ENCODE measurements around the gene COL25A1. TPM values are rescaled to one million over a fixed set of nuclear protein-coding genes. Genes with fewer than 3 reads are reported as not detected.
"Not testable (repeated sequence)": the region's sequence is repeated elsewhere in the genome, so short reads cannot be mapped to it uniquely, and the experiment has no call there.

Gene COL25A1
- total RNA-seq, 1 donor from 2014 or later: 14.7 TPM

GRCh38 chr4:109138125-109138524 lies 164.3 kb downstream of the COL25A1 start:
- FAIRE-seq; DNase-seq (ENCODE audit: low spot score in 2 of 2): not testable (repeated sequence)

DNA sequence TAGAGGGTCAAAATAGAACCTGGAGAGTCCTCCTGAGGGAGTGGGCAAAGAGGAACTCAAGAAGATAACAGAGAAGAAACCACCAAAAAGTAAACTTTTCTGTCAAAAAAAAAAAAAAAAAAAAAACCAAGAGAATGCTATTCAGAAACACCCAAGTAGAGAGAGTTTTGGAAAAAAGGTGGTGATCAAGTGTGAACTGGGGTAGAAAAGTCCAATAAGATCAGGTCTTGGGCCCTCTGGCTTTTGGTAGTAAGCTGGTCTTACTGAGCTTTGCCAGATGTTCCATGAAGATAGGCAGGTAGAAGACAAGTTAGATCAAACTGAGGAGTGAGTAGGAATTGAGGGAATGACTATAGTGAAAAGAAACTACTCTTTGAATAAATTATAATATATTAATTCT lies 167.5 kb downstream of the COL25A1 start:
- FAIRE-seq: no peak

GRCh38 chr4:109134268-109134667 lies 168.2 kb downstream of the COL25A1 start:
- no peak for DNase-seq (ENCODE audit: low spot score in 2 of 2)
- no peak for FAIRE-seq

More for the DNA sequence above, 167.5 kb downstream of the COL25A1 start:
- no peak for DNase-seq (ENCODE audit: low spot score in 2 of 2)

GRCh38 chr4:109131559-109131958 lies 170.9 kb downstream of the COL25A1 start:
- no peak for FAIRE-seq
- no peak for DNase-seq (ENCODE audit: low spot score in 2 of 2)

DNA sequence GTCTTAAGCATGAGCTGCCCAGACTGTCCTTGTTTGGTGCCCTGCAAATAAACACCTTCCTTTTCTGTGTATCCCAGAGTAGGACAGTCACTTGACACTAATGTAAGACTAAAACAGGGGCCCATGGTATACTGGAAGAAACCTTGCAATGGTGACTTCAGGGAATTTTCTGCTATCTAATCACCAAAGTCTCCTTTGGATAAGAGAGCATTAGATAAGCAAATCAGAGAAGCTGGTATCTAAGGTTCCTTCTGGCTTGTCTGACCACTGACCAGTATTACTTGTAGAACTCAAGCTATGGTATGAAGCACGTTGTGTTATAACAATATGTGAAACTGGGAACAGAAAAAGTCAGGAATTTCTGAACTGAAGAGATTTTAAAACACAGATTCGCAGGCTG lies 173.9 kb downstream of the COL25A1 start:
- DNase-seq (ENCODE audit: low spot score in 2 of 2) (no peak), FAIRE-seq (no peak)

GRCh38 chr4:109127866-109128265 lies 174.6 kb downstream of the COL25A1 start:
- DNase-seq (ENCODE audit: low spot score in 2 of 2) (no peak), FAIRE-seq (no peak)

- DNase-seq (ENCODE audit: low spot score in 2 of 2): no peak
- no peak for FAIRE-seq
These were observed 175.6 kb downstream of the COL25A1 start for GRCh38 chr4:109126856-109127255.

DNA sequence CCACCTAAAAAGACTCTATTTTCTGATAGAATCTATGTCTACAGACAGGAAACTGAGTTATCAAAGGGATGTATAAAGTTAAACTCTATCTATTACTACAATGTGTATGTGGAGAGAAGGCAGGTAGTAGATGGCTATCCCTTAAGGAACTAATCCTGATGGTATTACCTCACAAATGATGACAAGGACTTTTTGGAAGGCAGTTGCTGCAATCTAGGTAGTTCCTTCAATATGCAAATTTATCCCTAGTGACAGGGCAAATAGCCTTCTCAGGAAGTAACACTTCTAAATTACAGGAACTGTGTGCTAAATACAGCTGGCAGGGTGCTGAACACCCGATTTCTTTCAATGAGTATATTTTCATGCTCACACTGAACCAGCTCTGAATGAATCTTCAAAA lies 177.4 kb downstream of the COL25A1 start:
- DNase-seq (ENCODE audit: low spot score in 2 of 2) (no peak), FAIRE-seq (no peak)

GRCh38 chr4:109123951-109124350 lies 178.5 kb downstream of the COL25A1 start:
- no peak for FAIRE-seq
- no peak for DNase-seq (ENCODE audit: low spot score in 2 of 2)

- no peak for FAIRE-seq
- no peak for DNase-seq (ENCODE audit: low spot score in 2 of 2)
These were observed 180.9 kb downstream of the COL25A1 start for GRCh38 chr4:109121561-109121960.

GRCh38 chr4:109119852-109120251 lies 182.6 kb downstream of the COL25A1 start:
- FAIRE-seq: no peak
- no peak for DNase-seq (ENCODE audit: low spot score in 2 of 2)

- no peak for DNase-seq (ENCODE audit: low spot score in 2 of 2)
- no peak for FAIRE-seq
These were observed 183.8 kb downstream of the COL25A1 start for GRCh38 chr4:109118635-109119034.

DNA sequence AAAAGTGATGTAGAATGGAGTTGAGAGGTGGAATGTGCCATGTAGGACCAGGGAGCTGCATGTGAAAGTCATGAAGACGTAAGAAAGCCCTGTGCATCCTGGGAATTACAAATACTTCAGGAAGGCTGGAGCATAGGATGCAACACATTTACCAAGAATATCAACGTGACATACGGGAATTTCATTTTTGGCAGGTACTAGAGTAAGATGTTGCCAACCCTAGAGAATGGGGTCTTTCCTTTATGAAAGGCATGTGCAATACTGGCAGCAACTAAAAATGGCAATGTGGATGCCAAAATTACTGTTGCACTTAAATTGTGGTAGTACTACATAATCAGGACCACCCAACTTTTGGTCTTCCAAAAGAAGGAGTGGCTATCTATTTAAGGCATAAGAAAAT lies 188.0 kb downstream of the COL25A1 start:
- DNase-seq (ENCODE audit: low spot score in 2 of 2) (no peak), FAIRE-seq (no peak)

GRCh38 chr4:109113521-109113920 lies 188.9 kb downstream of the COL25A1 start:
- FAIRE-seq (no peak), DNase-seq (ENCODE audit: low spot score in 2 of 2) (no peak)

DNA sequence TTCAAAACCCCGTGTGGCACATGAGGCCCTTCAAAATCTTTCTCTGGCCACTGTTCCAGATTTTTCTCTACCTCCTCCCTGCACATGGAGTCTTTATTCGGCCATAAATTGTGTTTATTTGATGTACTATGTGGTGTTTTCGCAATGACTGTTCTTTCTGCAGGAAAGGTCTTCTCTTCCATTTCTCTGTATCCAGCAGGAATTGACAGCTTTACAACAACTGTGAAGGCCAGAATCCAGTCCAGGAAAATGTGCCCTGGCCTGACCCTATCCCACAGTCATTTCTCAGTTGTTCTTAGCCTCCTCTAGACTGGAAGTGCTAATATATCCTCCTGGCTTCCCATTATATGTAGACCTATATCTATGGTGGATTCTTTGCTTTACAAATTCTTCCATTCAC lies 191.4 kb downstream of the COL25A1 start:
- DNase-seq (ENCODE audit: low spot score in 2 of 2): no peak

DNA sequence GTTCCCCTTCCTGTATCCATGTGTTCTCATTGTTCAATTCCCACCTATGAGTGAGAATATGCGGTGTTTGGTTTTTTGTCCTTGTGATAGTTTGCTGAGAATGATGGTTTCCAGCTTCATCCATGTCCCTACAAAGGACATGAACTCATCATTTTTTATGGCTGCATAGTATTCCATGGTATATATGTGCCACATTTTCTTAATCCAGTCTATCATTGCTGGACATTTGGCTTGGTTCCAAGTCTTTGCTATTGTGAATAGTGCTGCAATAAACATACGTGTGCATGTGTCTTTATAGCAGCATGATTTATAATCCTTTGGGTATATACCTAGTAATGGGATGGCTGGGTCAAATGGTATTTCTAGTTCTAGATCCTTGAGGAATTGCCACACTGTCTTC lies 194.2 kb downstream of the COL25A1 start:
- not testable (repeated sequence) for FAIRE-seq

More for the DNA sequence above, 191.4 kb downstream of the COL25A1 start:
- FAIRE-seq: no peak

GRCh38 chr4:109094056-109094455 lies 208.4 kb downstream of the COL25A1 start:
- FAIRE-seq: no peak

More for the DNA sequence above, 194.2 kb downstream of the COL25A1 start:
- not testable (repeated sequence) for DNase-seq (ENCODE audit: low spot score in 2 of 2)

DNA sequence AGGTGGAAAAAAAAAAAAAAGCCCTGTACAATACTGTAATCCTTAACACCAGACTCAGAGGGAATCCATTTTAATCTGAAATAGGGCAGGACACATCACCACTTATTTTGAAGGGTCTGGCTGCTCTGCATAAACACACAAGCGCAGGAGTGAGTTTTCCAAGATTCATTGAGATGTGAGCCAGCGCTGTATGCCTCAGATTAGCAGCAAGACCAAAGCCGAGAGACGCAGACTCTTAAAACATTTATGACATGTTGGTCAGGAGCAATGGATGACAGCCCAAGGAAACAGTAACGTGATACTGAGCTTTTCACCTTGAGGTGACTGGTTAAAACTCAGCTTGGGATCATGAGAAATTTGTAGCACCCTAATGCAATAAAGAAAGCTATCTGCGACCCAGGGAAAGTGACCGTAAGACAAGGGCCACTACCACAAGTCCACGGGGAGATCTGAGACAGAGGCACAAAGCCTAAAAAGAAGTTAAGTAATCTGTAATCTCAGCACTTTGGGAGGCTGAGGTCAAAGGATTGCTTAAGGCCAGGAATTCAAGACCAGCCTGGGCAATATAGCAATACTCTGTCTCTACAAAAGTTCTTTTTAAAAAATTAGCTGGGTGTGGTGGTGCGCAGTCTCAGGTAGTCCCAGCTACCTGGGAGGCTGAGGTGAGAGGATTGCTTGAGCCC lies 210.6 kb downstream of the COL25A1 start:
- no peak for FAIRE-seq
- DNase-seq (ENCODE audit: low spot score in 2 of 2): no peak

More at GRCh38 chr4:109094056-109094455, 208.4 kb downstream of the COL25A1 start:
- DNase-seq (ENCODE audit: low spot score in 2 of 2): no peak

GRCh38 chr4:109083911-109084310 lies 218.5 kb downstream of the COL25A1 start:
- FAIRE-seq: no peak
- no peak for DNase-seq (ENCODE audit: low spot score in 2 of 2)

DNA sequence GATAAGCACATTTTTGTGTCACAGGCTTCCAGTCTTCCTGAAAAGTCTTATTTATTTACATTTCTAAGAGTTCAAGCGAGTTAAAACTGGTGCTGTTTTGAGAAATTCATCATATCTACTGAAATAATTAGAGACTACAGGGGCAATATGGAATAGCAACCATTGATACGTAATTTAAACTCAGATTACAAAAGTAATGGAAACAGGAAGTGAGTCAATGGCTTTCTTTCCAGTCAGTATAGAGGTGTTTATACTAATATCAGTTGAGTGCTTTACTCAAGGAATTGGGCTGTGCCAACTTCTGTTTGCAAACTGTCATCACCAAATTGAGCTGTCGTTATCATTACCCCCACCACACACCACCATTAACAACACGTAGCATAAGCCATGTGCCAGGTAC lies 222.7 kb downstream of the COL25A1 start:
- FAIRE-seq (no peak), DNase-seq (ENCODE audit: low spot score in 2 of 2) (no peak)

DNA sequence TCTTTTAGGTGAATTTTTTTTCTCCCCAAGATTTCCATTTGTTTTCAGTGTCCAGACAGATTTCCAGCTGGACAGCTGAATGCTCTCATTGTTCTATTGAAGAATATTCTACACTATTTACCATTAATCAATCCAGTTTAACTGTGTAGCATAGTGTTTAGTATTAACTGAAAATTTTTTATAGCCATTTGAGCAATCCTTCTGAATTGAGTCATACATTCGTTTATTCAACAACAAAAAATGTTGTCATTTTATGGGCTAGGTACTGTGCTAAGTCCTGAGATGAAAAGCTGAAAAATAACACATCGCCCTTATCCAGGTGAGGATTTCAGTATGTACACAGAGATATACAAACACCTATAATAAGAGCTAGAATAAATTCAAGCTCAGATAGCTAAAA lies 223.3 kb downstream of the COL25A1 start:
- DNase-seq (ENCODE audit: low spot score in 2 of 2) (no peak), FAIRE-seq (no peak)

GRCh38 chr4:109078724-109079123 lies 223.7 kb downstream of the COL25A1 start:
- no peak for FAIRE-seq
- no peak for DNase-seq (ENCODE audit: low spot score in 2 of 2)

- DNase-seq (ENCODE audit: low spot score in 2 of 2): no peak
- no peak for FAIRE-seq
These were observed 225.0 kb downstream of the COL25A1 start for GRCh38 chr4:109077505-109077904.

Measured in frontal cortex (tissue), 4 donors.